HepG2 (cell line): ENCODE measurements around the gene BLOC1S4. TPM values are rescaled to one million over a fixed set of nuclear protein-coding genes. Genes with fewer than 3 reads are reported as not detected.

Experiments
- ARHGAP35 ChIP-seq: sonication (generic); formaldehyde crosslinking; IDR thresholded peaks from 2 replicates; pipeline ENCODE4 v1.9.0; 2022; ENCODE audit warnings: mild to moderate bottlenecking, inconsistent platforms, moderate library complexity, missing genetic modification reagents, borderline replicate concordance
- CBX2 ChIP-seq, 2 experiments: fragments of 200-600 bp in 1 of 2; sonication (generic); formaldehyde crosslinking in 1 of 2; IDR thresholded peaks; 2 replicates each; pipeline versions ENCODE4 v1.7.0 to v1.8.1; 2018 to 2022; ENCODE audit warnings: low read depth in 2 of 2, low read length in 1 of 2, mild to moderate bottlenecking in 1 of 2, missing genetic modification reagents in 1 of 2
- DBP ChIP-seq: sonication (generic); formaldehyde crosslinking; IDR thresholded peaks from 2 replicates; pipeline ENCODE4 v1.4.0; 2020; ENCODE audit warnings: missing genetic modification reagents; ENCODE audit errors: not compliant biosample characterization
- GPBP1L1 ChIP-seq: sonication (generic); formaldehyde crosslinking; IDR thresholded peaks from 2 replicates; pipeline ENCODE4 v1.5.0; 2020; ENCODE audit warnings: mild to moderate bottlenecking, missing genetic modification reagents
- HINFP ChIP-seq: sonication (generic); formaldehyde crosslinking; IDR thresholded peaks from 2 replicates; pipeline ENCODE4 v1.4.0; 2020; ENCODE audit warnings: low read depth, mild to moderate bottlenecking, missing genetic modification reagents
- SAFB2 ChIP-seq: sonication (generic); formaldehyde crosslinking; IDR thresholded peaks from 2 replicates; pipeline ENCODE4 v1.5.1; 2020; ENCODE audit warnings: missing genetic modification reagents, low read depth, mild to moderate bottlenecking, borderline replicate concordance
- SOX13 ChIP-seq, 3 experiments: fragments of 450-650 bp in 1 of 3; sonication (generic) in 1 of 3; formaldehyde crosslinking in 1 of 3; IDR thresholded peaks in 2 of 3; conservative IDR thresholded peaks in 1 of 3; 2 replicates each; pipeline versions ENCODE4 v1.5.0 to v1.6.1; 2016 to 2020; ENCODE audit warnings: antibody characterized with exemption in 1 of 3, mild to moderate bottlenecking in 1 of 3, missing compliant biosample characterization in 1 of 3, missing genetic modification reagents in 1 of 3, moderate library complexity in 1 of 3
- ZFP36L2 ChIP-seq: sonication (generic); formaldehyde crosslinking; IDR thresholded peaks from 2 replicates; pipeline ENCODE4 v1.4.0; 2020; ENCODE audit warnings: missing genetic modification reagents
- ZNF205 ChIP-seq: IDR thresholded peaks from 2 replicates; pipeline ENCODE4 v1.6.1; 2018; ENCODE audit warnings: missing biosample characterization, missing genetic modification reagents
- ZNF234 ChIP-seq: sonication (generic); formaldehyde crosslinking; conservative IDR thresholded peaks from 2 replicates; pipeline ENCODE4 v1.5.1; 2020; ENCODE audit warnings: mild to moderate bottlenecking, missing genetic modification reagents
- ZNF503 ChIP-seq: sonication (generic); formaldehyde crosslinking; IDR thresholded peaks from 2 replicates; pipeline ENCODE4 v1.4.0; 2020; ENCODE audit warnings: missing genetic modification reagents
- ZNF530 ChIP-seq: sonication (generic); formaldehyde crosslinking; IDR thresholded peaks from 2 replicates; pipeline ENCODE4 v1.5.0; 2020; ENCODE audit warnings: low read depth, mild to moderate bottlenecking, missing genetic modification reagents
- ZNF546 ChIP-seq: sonication (generic); formaldehyde crosslinking; conservative IDR thresholded peaks from 2 replicates; pipeline ENCODE4 v1.8.1; 2023; ENCODE audit warnings: mild to moderate bottlenecking, missing genetic modification reagents
- ZNF569 ChIP-seq: sonication (generic); formaldehyde crosslinking; IDR thresholded peaks from 2 replicates; pipeline ENCODE4 v1.5.0; 2020; ENCODE audit warnings: mild to moderate bottlenecking, missing genetic modification reagents, moderate library complexity, borderline replicate concordance
- polyA plus RNA-seq, 8 experiments: library from polyadenylated mRNA; depleted of rRNA in 3 of 8; stranded (reverse) in 7 of 8; unstranded in 1 of 8; fragments of >200 nt; fragmentation: Illumina TruSeq in 4 of 8; extraction: Trizol in 4 of 8; gene quantifications; 2 replicates each; pipeline versions ENCODE4 v1.2.1 to v1.2.3, GENCODE V29; 2011 to 2016; ENCODE audit warnings: low read depth in 4 of 8, missing spikeins in 1 of 8, mixed read lengths in 1 of 8; ENCODE audit not compliant: insufficient read depth in 1 of 8
- total RNA-seq, 5 experiments: library from RNA; depleted of rRNA; stranded (reverse); fragments of >200 nt; fragmentation: Illumina TruSeq; extraction: Trizol; gene quantifications; 2 replicates each; pipeline ENCODE4 v1.2.3, GENCODE V29; 2016; ENCODE audit warnings: low read depth in 1 of 5

BLOC1S4 gene
- total and polyA plus RNA-seq, 2 of the 13 experiments (the other 11 are each of a cell fraction or from before 2014, with no cell fraction given) = 15.5 to 20.9 TPM

GRCh38 chr4:6749340-6750171, 33.6 kb downstream of the BLOC1S4 start (continued):
- TF ChIP-seq CBX2 (IDR thresholded peaks at IDR 0.05; ENCODE audit: low read depth, low read length) (no peak), CBX2 (CRISPR knock-in tag; IDR thresholded peaks at IDR 0.05; ENCODE audit: low read depth) (no peak), SOX13 (IDR thresholded peaks at IDR 0.05) (0 out of 2 replicates have a peak, but pooled peaks have one; percentile 20), SOX13 (CRISPR knock-in tag; conservative IDR thresholded peaks at IDR 0.05 in 1 of 2, IDR thresholded peaks at IDR 0.05 in 1 of 2) (peak in 1 of 2 experiments; percentile 79; a peak in 2 of 4 replicates), ZNF205 (CRISPR knock-in tag) (no peak), ZNF569 (no peak), ARHGAP35 (CRISPR knock-in tag) (peak; percentile 36; the same call in 1 of the 2 replicates), ZFP36L2 (CRISPR knock-in tag) (no peak), ZNF546 (CRISPR knock-in tag) (no peak), ZNF503 (CRISPR knock-in tag) (0 out of 2 replicates have a peak, but pooled peaks have one; percentile 36), HINFP (CRISPR knock-in tag) (peak; percentile 86), DBP (CRISPR knock-in tag) (no peak), SAFB2 (CRISPR knock-in tag) (peak; percentile 92), ZNF530 (no peak), GPBP1L1 (no peak), ZNF234 (CRISPR knock-in tag) (no peak; the same call in 1 of the 2 replicates)
